MCF 10A (cell line): ENCODE data around the gene MCC. TPM values are rescaled to one million over a fixed set of nuclear protein-coding genes. Genes with fewer than 3 reads are reported as not detected.

ENCODE experiments used
- BruUV-seq: library from RNA; stranded (reverse); fragments of 400-500 nt; replicated peaks from 2 replicates; lab custom pipeline; 2021; lab: Mats Ljungman, UMichigan
- CTCF ChIA-PET: fragments of 300-600 bp; sonication (Branson Sonifier 250); formaldehyde crosslinking; extraction: SDS; loops from one replicate; lab custom pipeline; 2021; ENCODE audit warnings: antibody characterized with exemption, inconsistent platforms; lab: Yijun Ruan, JAX
- POLR2A ChIA-PET: fragments of 300-600, 350-650 bp; sonication (Branson Sonifier 250); formaldehyde crosslinking; extraction: SDS; loops from one replicate; lab custom pipeline; 2020; ENCODE audit warnings: antibody characterized with exemption, inconsistent platforms; lab: Yijun Ruan, JAX
- DNase-seq: peaks from one replicate; pipeline ENCODE4 v3.0.0-alpha.2; 2018; ENCODE audit not compliant: unreplicated experiment
- H3K27ac Mint-ChIP-seq: one replicate; pipeline ENCODE4 v1.8.0; 2022; ENCODE audit warnings: mild to moderate bottlenecking, low read depth, mixed read lengths; ENCODE audit not compliant: unreplicated experiment
- H3K27me3 Mint-ChIP-seq: one replicate; pipeline ENCODE4 v1.8.0; 2022; ENCODE audit warnings: mixed read lengths; ENCODE audit not compliant: insufficient read depth, unreplicated experiment
- H3K36me3 Mint-ChIP-seq: one replicate; pipeline ENCODE4 v1.8.0; 2022; ENCODE audit warnings: mild to moderate bottlenecking, moderate library complexity, mixed read lengths; ENCODE audit not compliant: insufficient read depth, unreplicated experiment
- H3K4me1 Mint-ChIP-seq: one replicate; pipeline ENCODE4 v1.8.0; 2022; ENCODE audit warnings: mixed read lengths; ENCODE audit not compliant: insufficient read depth, unreplicated experiment
- H3K4me3 Mint-ChIP-seq: one replicate; pipeline ENCODE4 v1.8.0; 2022; ENCODE audit warnings: mild to moderate bottlenecking, moderate library complexity, mixed read lengths; ENCODE audit not compliant: unreplicated experiment
- H3K9me3 Mint-ChIP-seq: one replicate; pipeline ENCODE4 v1.8.0; 2022; ENCODE audit warnings: mixed read lengths; ENCODE audit not compliant: unreplicated experiment
- intact Hi-C: fragments of 100-400 bp; cut with micrococcal nuclease; formaldehyde crosslinking; loops from 2 replicates; pipeline ENCODE4 v1.14.1; 2022
- total RNA-seq: library from RNA; stranded (reverse); gene quantifications from 2 replicates; pipeline ENCODE4 v1.2.3, GENCODE V29; 2022
- TF ChIP-seq, protein P1 (sequence below): fragments of 200-600 bp; IDR thresholded peaks from one replicate; pipeline ENCODE4 v1.8.0; 2022; ENCODE audit warnings: antibody characterized with exemption, mild to moderate bottlenecking; ENCODE audit not compliant: unreplicated experiment

MCC gene
- total RNA-seq, 1 experiment from 2014 or later, result 25.3 TPM

- intact Hi-C loops, result no loop called here
- Mint-ChIP-seq H3K4me3 (no peak overlapping the region), H3K27me3 (no peaks in the 10 kb centered on the region), H3K9me3 (no peaks in the 10 kb centered on the region), H3K36me3 (peaks cover 8% of the 10 kb centered on the region), H3K27ac (no peak overlapping the region), H3K4me1 (peaks cover 28% of the 10 kb centered on the region)
- no TSS peak for BruUV-seq
- ChIA-PET CTCF (interaction anchor here (1.1 to 2.5 kb wide), 2 partner anchors 19 to 117 kb away, joined by 5 to 7 read pairs; no protein-coding TSS in a partner anchor), POLR2A (interaction anchor here (2.0 to 2.6 kb wide), 3 partner anchors 12 to 33 kb away, joined by 7 to 12 read pairs (median 7); no protein-coding TSS in a partner anchor)
- TF ChIP-seq, protein P1, sequence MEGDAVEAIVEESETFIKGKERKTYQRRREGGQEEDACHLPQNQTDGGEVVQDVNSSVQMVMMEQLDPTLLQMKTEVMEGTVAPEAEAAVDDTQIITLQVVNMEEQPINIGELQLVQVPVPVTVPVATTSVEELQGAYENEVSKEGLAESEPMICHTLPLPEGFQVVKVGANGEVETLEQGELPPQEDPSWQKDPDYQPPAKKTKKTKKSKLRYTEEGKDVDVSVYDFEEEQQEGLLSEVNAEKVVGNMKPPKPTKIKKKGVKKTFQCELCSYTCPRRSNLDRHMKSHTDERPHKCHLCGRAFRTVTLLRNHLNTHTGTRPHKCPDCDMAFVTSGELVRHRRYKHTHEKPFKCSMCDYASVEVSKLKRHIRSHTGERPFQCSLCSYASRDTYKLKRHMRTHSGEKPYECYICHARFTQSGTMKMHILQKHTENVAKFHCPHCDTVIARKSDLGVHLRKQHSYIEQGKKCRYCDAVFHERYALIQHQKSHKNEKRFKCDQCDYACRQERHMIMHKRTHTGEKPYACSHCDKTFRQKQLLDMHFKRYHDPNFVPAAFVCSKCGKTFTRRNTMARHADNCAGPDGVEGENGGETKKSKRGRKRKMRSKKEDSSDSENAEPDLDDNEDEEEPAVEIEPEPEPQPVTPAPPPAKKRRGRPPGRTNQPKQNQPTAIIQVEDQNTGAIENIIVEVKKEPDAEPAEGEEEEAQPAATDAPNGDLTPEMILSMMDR, result no peak
- DNase-seq, result no peak
Observed at GRCh38 chr5:113171520-113171919, 316.7 kb downstream of the MCC start.

DNA sequence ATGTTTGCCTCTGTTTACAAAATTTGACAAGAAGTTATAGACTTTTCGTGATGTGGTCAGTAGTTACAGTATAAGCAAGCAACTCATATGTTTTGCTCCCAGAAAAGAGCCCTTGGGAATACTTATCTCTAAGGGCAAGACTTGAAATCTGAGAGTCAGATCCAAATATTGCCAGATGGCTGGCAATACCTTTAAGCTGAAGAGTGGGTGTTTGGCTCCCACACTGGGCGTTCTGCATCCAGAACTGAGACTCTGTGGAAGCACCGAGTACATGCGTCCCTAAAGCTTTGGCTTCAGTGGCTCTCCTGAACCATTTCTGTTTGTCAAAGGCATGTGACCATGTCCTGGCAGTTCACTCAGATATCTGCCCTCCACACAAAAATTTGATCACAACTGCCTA is 317.5 kb downstream of the MCC start:
- BruUV-seq, result no TSS peak
- no peaks in the 10 kb centered on the region for H3K27me3 Mint-ChIP-seq
- TF ChIP-seq, protein P1, result no peak
- no peak overlapping the region for H3K4me3 Mint-ChIP-seq
- no peak overlapping the region for H3K27ac Mint-ChIP-seq
- H3K36me3 Mint-ChIP-seq, result peaks cover 7% of the 10 kb centered on the region
- POLR2A ChIA-PET, result interaction anchor here (1.4 to 2.6 kb wide), 7 partner anchors 13 to 124 kb away, joined by 3 to 12 read pairs (median 7); no protein-coding TSS in a partner anchor
- H3K4me1 Mint-ChIP-seq, result peaks cover 36% of the 10 kb centered on the region
- H3K9me3 Mint-ChIP-seq, result no peaks in the 10 kb centered on the region
- no peak for DNase-seq
- intact Hi-C loops, result no loop called here
- CTCF ChIA-PET, result interaction anchor here (0.6 to 2.5 kb wide), 3 partner anchors 12 to 25 kb away, joined by 3 to 8 read pairs (median 7); no protein-coding TSS in a partner anchor

- peak; percentile 24 for DNase-seq
- H3K4me3 Mint-ChIP-seq, result no peak overlapping the region
- peaks cover 7% of the 10 kb centered on the region for H3K36me3 Mint-ChIP-seq
- H3K9me3 Mint-ChIP-seq, result no peaks in the 10 kb centered on the region
- H3K4me1 Mint-ChIP-seq, result peaks cover 44% of the 10 kb centered on the region
- TF ChIP-seq, protein P1, result no peak
- POLR2A ChIA-PET, result interaction anchor here (0.6 to 2.6 kb wide), 13 partner anchors 9 to 323 kb away, joined by 3 to 12 read pairs (median 4); no protein-coding TSS in a partner anchor
- H3K27ac Mint-ChIP-seq, result no peak overlapping the region
- intact Hi-C loops, result no loop called here
- CTCF ChIA-PET, result interaction anchor here (1.0 to 2.5 kb wide), 4 partner anchors 10 to 125 kb away, joined by 3 to 7 read pairs (median 3); no protein-coding TSS in a partner anchor
- no peaks in the 10 kb centered on the region for H3K27me3 Mint-ChIP-seq
- BruUV-seq, result no TSS peak
Observed at GRCh38 chr5:113169720-113170119, 318.5 kb downstream of the MCC start.

DNA sequence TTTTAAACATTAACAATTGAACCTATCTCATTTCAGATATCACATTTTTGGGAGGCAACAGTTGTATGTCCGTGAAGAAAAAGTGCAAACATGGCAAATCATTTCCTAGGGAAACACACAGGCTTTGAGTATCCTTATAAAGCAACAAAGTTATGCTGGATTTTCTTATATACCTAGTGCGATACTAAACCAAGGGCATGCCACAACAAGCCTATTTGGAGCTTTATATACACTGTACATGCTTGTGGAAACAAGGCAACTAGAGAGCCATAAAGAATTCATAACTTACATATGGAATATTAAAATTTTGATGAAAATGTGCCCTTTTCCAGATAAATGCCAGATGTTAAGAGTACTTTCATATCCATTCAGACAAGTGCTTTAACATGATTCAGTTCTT is 320.3 kb downstream of the MCC start:
- BruUV-seq, result no TSS peak
- peaks cover 7% of the 10 kb centered on the region for H3K36me3 Mint-ChIP-seq
- ChIA-PET CTCF (interaction anchor here (0.7 kb wide), 1 partner anchor 166 kb away, joined by 3 read pairs; no protein-coding TSS in a partner anchor), POLR2A (interaction anchor here (0.6 to 2.9 kb wide), 7 partner anchors 11 to 1205 kb away, joined by 3 to 14 read pairs (median 4); partner anchors contain the start of gene MCC)
- no peaks in the 10 kb centered on the region for H3K9me3 Mint-ChIP-seq
- no peak overlapping the region for H3K4me3 Mint-ChIP-seq
- peak; percentile 53 for DNase-seq
- intact Hi-C loops, result loop anchor here (2.0 kb wide), 2 partner anchors 45 to 127 kb away; no protein-coding TSS in a partner anchor
- H3K4me1 Mint-ChIP-seq, result peaks cover 58% of the 10 kb centered on the region
- TF ChIP-seq, protein P1, result no peak
- H3K27ac Mint-ChIP-seq, result peak overlapping the region; percentile 87
- no peaks in the 10 kb centered on the region for H3K27me3 Mint-ChIP-seq
